CD14-positive monocyte (primary cell): ENCODE results near the gene C13orf46. TPM values are rescaled to one million over a fixed set of nuclear protein-coding genes. Genes with fewer than 3 reads are reported as not detected.

ENCODE experiments used
- DNase-seq, 3 donors: peaks; one replicate each; pipeline ENCODE4 v3.0.0-alpha.2; 2011 to 2022
- H2AFZ ChIP-seq: 2 replicates; pipeline ENCODE4 v1.6.0; 2012; ENCODE audit warnings: mild to moderate bottlenecking, low read depth, low read length, inconsistent platforms; ENCODE audit not compliant: insufficient read depth, poor library complexity, severe bottlenecking
- H3K27ac ChIP-seq, 2 donors: 1 replicate in 1 of 2; 2 replicates in 1 of 2; pipeline ENCODE4 v1.5.1; 2012 to 2013; ENCODE audit warnings: low read length in 2 of 2, control low read depth in 1 of 2, inconsistent platforms in 1 of 2, low read depth in 1 of 2, mild to moderate bottlenecking in 1 of 2
- H3K27me3 ChIP-seq, 2 donors: one replicate each; pipeline versions ENCODE4 v1.6.0 to v1.6.1; 2011 to 2013; ENCODE audit warnings: low read length in 2 of 2; ENCODE audit not compliant: control insufficient read depth in 2 of 2, insufficient read depth in 2 of 2
- H3K36me3 ChIP-seq, 2 donors: replicated peaks in 1 of 2; 1 replicate in 1 of 2; 2 replicates in 1 of 2; pipeline versions ENCODE4 v1.5.1 to v1.6.1; 2012 to 2013; ENCODE audit warnings: low read length in 2 of 2, control low read depth in 1 of 2, inconsistent platforms in 1 of 2, mild to moderate bottlenecking in 1 of 2; ENCODE audit not compliant: insufficient read depth in 2 of 2, control insufficient read depth in 1 of 2
- H3K4me1 ChIP-seq, 2 donors: 1 replicate in 1 of 2; 2 replicates in 1 of 2; pipeline versions ENCODE4 v1.5.1 to v1.6.1; 2012 to 2013; ENCODE audit warnings: low read length in 2 of 2, control low read depth in 1 of 2, inconsistent platforms in 1 of 2, mild to moderate bottlenecking in 1 of 2, moderate library complexity in 1 of 2; ENCODE audit not compliant: insufficient read depth in 2 of 2, control insufficient read depth in 1 of 2
- H3K4me2 ChIP-seq: replicated peaks from 2 replicates; pipeline ENCODE3; 2012; ENCODE audit warnings: low read length, moderate library complexity, mild to moderate bottlenecking; ENCODE audit not compliant: poor library complexity, severe bottlenecking; ENCODE audit errors: extremely low read depth
- H3K4me3 ChIP-seq, 3 experiments: fragments of 200-600 bp in 1 of 3; sonication (generic) in 1 of 3; replicated peaks in 1 of 3; 1 replicate in 2 of 3; 2 replicates in 1 of 3; pipeline ENCODE4 v1.5.1; 2011 to 2013; ENCODE audit warnings: low read length in 3 of 3, mild to moderate bottlenecking in 3 of 3, control low read depth in 2 of 3, low read depth in 2 of 3, inconsistent platforms in 1 of 3, moderate library complexity in 1 of 3
- H3K79me2 ChIP-seq: 2 replicates; pipeline ENCODE4 v1.6.0; 2012; ENCODE audit warnings: mild to moderate bottlenecking, control low read depth, inconsistent platforms, low read length, moderate library complexity; ENCODE audit not compliant: insufficient read depth
- H3K9ac ChIP-seq: 2 replicates; pipeline ENCODE4 v1.6.0; 2017; ENCODE audit warnings: low read length, mild to moderate bottlenecking; ENCODE audit not compliant: insufficient read depth, poor library complexity, severe bottlenecking
- H3K9me3 ChIP-seq, 2 donors: replicated peaks in 1 of 2; 1 replicate in 1 of 2; 2 replicates in 1 of 2; pipeline versions ENCODE4 v1.5.1 to v1.6.1; 2012 to 2013; ENCODE audit warnings: low read length in 2 of 2, control low read depth in 1 of 2; ENCODE audit not compliant: control insufficient read depth in 1 of 2, insufficient read depth in 1 of 2
- H4K20me1 ChIP-seq: 2 replicates; pipeline ENCODE4 v1.6.0; 2012; ENCODE audit warnings: mild to moderate bottlenecking, low read length, control low read depth, moderate library complexity; ENCODE audit not compliant: insufficient read depth
- H3K27ac Mint-ChIP-seq, 7 donors: one replicate each; pipeline ENCODE4 v1.8.0; 2020; ENCODE audit warnings: mild to moderate bottlenecking in 7 of 7, mixed read lengths in 7 of 7, moderate library complexity in 6 of 7, inconsistent platforms in 2 of 7
- H3K27me3 Mint-ChIP-seq, 3 donors: one replicate each; pipeline ENCODE4 v1.8.0; 2021 to 2022; ENCODE audit warnings: low read depth in 3 of 3, mild to moderate bottlenecking in 3 of 3, mixed read lengths in 3 of 3, moderate library complexity in 3 of 3, inconsistent platforms in 1 of 3
- H3K36me3 Mint-ChIP-seq, 2 donors: one replicate each; pipeline ENCODE4 v1.8.0; 2020; ENCODE audit warnings: mixed read lengths in 2 of 2, inconsistent platforms in 1 of 2, mild to moderate bottlenecking in 1 of 2
- H3K4me1 Mint-ChIP-seq: one replicate; pipeline ENCODE4 v1.8.0; 2020; ENCODE audit warnings: mild to moderate bottlenecking, mixed read lengths
- H3K4me3 Mint-ChIP-seq, 2 donors: one replicate each; pipeline ENCODE4 v1.8.0; 2020; ENCODE audit warnings: mild to moderate bottlenecking in 2 of 2, mixed read lengths in 2 of 2, moderate library complexity in 1 of 2
- H3K9me3 Mint-ChIP-seq, 7 donors: one replicate each; pipeline ENCODE4 v1.8.0; 2020 to 2022; ENCODE audit warnings: mixed read lengths in 7 of 7, mild to moderate bottlenecking in 6 of 7, moderate library complexity in 6 of 7, inconsistent platforms in 2 of 7
- CTCF ChIP-seq: fragments of 200-600 bp; IDR thresholded peaks from one replicate; pipeline ENCODE4 v1.8.0; 2022; ENCODE audit warnings: antibody characterized with exemption, mild to moderate bottlenecking
- WGBS: methylation state at CpG from one replicate; pipeline ENCODE4 v1.1.5; 2013; ENCODE audit warnings: missing lambda C conversion rate; ENCODE audit not compliant: insufficient coverage; 5-methylcytosine and 5-hydroxymethylcytosine counted together
- intact Hi-C, 2 donors: fragments of 100-400 bp; cut with micrococcal nuclease; formaldehyde crosslinking; loops; one replicate each; pipeline versions ENCODE4 v1.15.0 to v1.15.1; 2023
- polyA plus RNA-seq, 3 donors: library from polyadenylated mRNA; depleted of rRNA in 1 of 3; unstranded in 2 of 3; stranded (reverse) in 1 of 3; fragments of 300-500 nt in 2 of 3; fragments of >200 nt in 1 of 3; fragmentation: Illumina TruSeq in 2 of 3; gene quantifications; 1 replicate in 2 of 3; 2 replicates in 1 of 3; pipeline ENCODE4 v1.2.3, GENCODE V29; 2012 to 2021

C13orf46 gene
- polyA plus RNA-seq, 3 donors, result 0.05 to 0.35 TPM; not detected in 1

GRCh38 chr13:114019367-114019766, 45.5 kb upstream of the C13orf46 start:
- no peak overlapping the region for H3K9ac ChIP-seq
- no peaks in the 10 kb centered on the region for H3K9me3 ChIP-seq
- no peaks in the 10 kb centered on the region for H3K27me3 ChIP-seq
- peaks cover 90 to 97% of the 10 kb centered on the region in 2 donors for H3K36me3 ChIP-seq
- intact Hi-C loops, result no loop called here
- H3K4me1 ChIP-seq, result no peaks in the 10 kb centered on the region
- Mint-ChIP-seq H3K9me3 (peaks cover 0 to 2% (median 0%) of the 10 kb centered on the region in 7 donors), H3K27ac (no peak overlapping the region), H3K36me3 (peaks cover 53 to 66% of the 10 kb centered on the region in 2 donors), H3K4me1 (no peaks in the 10 kb centered on the region), H3K4me3 (no peak overlapping the region), H3K27me3 (peaks cover 0 to 1% (median 0%) of the 10 kb centered on the region in 3 donors)
- no peak overlapping the region for H3K4me3 ChIP-seq
- no peak for DNase-seq
- no peak overlapping the region for H3K27ac ChIP-seq
- H2AFZ ChIP-seq, result no peak overlapping the region
- H4K20me1 ChIP-seq, result peaks cover 35% of the 10 kb centered on the region
- no peak overlapping the region for H3K4me2 ChIP-seq
- H3K79me2 ChIP-seq, result no peaks in the 10 kb centered on the region
- 79% methylated on average over 7 of the region's 13 CpGs for WGBS
- no peak for TF ChIP-seq CTCF

DNA sequence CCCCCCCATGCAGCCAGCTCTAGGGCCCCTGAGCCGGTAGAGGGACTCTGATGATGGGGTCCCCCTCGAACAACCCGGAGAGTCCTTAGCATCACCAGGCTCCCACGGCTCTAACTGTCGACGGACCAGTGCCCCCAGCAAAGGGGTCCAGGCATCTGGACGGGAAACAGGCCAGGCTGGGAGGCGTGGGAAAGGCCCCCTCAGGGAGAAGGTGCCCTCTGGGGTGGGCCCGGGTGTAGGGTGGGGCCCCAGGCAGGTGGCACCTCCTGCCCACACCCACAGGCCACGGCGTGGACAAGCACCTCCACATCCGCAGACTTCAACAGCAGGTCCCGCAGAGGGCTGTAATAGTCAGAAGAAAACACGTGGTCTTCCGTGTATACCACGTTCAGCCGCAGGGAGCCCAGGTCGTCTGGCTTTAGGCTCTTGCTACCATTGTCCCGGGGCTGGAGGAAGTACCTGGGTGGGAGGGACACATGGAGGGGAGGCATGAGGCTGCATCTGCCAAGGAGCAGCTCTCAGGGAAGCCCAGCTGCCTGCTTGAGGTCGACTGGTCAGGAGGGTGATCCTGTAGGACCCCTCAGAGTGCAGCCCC, 44.7 kb upstream of the C13orf46 start:
- Histone ChIP-seq H3K79me2 (no peaks in the 10 kb centered on the region), H2AFZ (no peak overlapping the region), H3K27ac (no peak overlapping the region), H4K20me1 (peaks cover 33% of the 10 kb centered on the region), H3K9me3 (no peaks in the 10 kb centered on the region), H3K27me3 (no peaks in the 10 kb centered on the region), H3K4me2 (no peak overlapping the region), H3K4me1 (no peaks in the 10 kb centered on the region), H3K4me3 (no peak overlapping the region), H3K9ac (no peak overlapping the region), H3K36me3 (peaks cover 89 to 97% of the 10 kb centered on the region in 2 donors)
- WGBS, result 94% methylated on average over 13 of the region's 20 CpGs
- Mint-ChIP-seq H3K27ac (no peak overlapping the region), H3K4me3 (no peak overlapping the region), H3K36me3 (peaks cover 45 to 60% of the 10 kb centered on the region in 2 donors), H3K4me1 (no peaks in the 10 kb centered on the region), H3K27me3 (peaks cover 0 to 1% (median 0%) of the 10 kb centered on the region in 3 donors), H3K9me3 (peaks cover 0 to 2% (median 0%) of the 10 kb centered on the region in 7 donors)
- intact Hi-C loops, result no loop called here
- no peak for TF ChIP-seq CTCF
- no peak for DNase-seq
